ENCODE data around the gene SHISA5.

GRCh38 chr3:48516571-48516970, 12.6 kb upstream of the SHISA5 start:
- TF ChIP-seq BRCA1 (IDR thresholded peaks at IDR 0.05; ENCODE audit: low read depth, low read length) (no peak), CREB1 (IDR thresholded peaks at IDR 0.05) (no peak), RAD21 (IDR thresholded peaks at IDR 0.05 in 1 of 2, conservative IDR thresholded peaks at IDR 0.05 in 1 of 2; ENCODE audit: low read depth in 2 of 2, low read length in 2 of 2) (no peak)

Measured in H1 (cell line).